ENCODE results near the gene CCDC7.
"Not testable (repeated sequence)": the region's sequence is repeated elsewhere in the genome, so short reads cannot be mapped to it uniquely, and the experiment has no call there.

Gene CCDC7

DNA sequence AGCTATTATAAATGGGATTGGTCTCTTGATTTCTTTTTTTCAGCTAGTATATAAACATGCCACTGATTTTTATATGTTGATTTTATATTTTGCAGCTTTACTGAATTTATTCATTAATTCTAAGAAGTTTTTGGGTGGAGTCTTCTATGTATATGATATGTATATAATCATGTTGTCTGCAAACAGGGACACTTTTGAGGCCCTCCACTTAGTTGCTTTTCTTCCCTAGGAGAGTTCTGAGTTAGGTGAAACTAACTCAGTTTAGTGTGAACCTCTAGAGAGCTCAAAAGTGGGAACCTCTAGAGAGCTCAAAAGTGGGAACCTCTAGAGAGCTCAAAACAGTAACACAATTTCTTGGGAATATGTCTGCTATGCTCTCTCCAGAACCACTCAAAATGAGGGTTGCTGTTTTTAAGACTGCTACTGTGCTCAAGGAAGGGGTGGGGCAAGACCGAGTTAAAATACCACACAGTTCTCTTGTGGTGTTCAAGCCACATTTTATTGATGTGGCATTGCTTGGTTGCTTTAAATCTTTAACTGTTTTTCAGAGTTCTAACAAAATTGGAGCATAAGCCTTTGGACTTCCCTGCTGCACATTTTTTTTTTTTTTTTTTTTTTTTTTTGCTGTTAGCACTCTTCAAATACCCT, 13.2 kb downstream of the CCDC7 start:
- no peak for DNase-seq

DNA sequence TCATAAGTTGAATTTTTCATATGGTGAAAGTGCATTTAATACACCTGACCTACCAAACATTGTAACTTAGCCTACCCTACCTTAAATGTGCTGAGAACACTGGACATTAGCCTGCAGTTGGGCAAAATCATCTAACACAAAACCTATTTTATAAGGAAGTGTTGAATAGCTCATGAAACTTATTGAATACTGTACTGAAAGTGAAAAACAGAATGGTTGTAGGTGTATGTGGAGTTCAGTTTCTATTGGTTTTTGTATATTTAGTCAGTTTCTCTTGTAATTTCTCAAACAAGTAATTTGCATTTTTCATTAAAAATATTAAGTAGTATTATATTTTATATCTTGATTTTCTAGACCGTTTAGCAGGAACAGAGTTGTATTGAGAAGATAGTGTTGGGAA, 15.3 kb downstream of the CCDC7 start:
- no peak for DNase-seq

DNA sequence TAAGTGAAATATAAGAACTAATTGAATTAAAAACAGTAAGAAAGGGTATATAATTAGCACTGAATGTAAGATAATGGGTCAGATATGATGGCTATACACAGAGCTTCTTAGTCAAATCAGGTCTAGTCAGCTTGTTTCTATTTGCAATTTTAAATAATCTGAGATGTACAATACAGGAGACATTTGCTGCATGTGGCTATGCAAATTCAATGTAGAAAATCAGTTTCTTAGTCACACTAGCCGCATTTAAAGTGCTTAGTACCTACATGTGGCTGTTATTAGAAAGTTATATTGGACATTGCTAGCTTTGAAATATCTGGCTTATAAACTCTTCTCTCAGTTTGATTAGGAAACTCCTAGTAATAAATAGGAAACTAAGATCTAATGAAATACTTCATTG, 25.3 kb downstream of the CCDC7 start:
- DNase-seq, result no peak

DNA sequence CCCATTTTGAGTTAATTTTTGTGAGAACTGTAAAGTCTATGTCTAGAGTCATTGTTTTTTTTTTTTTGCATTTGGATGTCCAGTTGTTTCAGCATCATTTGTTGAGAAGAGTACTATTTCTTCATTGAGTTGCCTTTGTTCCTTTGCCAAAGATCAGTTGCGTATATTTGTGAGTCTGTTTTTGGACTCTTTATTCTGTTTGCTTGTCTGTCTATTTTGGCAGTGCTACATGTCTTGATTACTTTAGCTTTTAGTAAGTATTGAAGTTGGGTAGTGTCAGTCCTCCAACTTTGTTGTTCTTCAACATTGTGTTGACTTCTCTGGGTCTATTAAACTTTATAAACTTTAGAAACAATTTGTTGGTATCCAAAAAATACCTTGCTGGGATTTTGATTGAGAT, 31.6 kb downstream of the CCDC7 start:
- DNase-seq, result no peak

DNA sequence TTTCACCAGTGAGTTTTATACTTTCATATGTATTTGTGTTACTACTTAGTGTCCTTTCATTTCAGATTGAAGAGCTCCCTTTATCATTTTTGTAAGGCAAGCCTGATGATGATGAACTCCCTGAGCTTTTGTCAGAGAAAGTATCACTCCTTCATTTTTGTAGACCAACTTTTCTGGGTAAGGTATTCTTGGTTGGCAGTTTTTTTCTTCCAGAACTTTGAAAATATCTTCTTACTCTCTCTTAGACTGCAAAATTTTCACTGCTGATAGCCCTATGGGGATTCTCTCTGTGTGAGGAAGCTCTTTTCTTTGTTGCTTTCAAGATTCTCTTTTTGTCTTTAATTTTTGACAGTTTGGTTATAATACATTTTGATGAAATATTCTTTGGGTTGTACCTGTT, 35.7 kb downstream of the CCDC7 start:
- no peak for DNase-seq

DNA sequence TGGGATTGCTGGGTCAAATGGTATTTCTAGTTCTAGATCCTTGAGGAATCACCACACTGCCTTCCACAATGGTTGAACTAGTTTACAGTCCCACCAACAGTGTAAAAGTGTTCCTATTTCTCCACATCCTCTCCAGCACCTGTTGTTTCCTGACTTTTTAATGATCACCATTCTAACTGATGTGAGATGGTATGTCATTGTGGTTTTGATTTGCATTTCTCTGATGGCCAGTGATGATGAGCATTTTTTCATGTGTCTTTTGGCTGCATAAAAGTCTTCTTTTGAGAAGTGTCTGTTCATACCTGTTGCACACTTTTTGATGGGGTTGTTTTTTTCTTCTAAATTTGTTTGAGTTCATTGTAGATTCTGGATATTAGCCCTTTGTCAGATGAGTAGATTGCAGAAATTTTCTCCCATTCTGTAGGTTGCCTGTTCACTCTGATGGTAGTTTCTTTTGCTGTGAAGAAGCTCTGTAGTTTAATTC, 37.1 kb downstream of the CCDC7 start:
- not testable (repeated sequence) for DNase-seq

DNA sequence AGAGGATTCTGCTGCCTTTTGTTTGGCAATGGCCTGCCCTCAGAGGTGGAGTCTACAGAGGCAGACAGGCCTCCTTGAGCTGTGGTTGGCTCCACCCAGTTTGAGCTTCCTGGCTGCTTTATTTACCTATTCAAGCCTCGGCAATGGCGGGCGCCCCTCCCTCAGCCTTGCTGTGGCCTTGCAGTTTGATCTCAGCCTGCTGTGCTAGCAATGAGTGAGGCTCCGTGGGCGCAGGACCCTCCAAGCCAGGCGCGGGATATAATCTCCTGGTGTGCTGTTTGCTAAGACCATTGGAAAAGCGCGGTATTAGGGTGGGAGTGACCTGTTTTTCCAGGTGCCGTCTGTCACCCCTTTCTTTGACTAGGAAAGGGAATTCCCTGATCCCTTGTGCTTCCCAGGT, 42.1 kb downstream of the CCDC7 start:
- DNase-seq, result not testable (repeated sequence)

DNA sequence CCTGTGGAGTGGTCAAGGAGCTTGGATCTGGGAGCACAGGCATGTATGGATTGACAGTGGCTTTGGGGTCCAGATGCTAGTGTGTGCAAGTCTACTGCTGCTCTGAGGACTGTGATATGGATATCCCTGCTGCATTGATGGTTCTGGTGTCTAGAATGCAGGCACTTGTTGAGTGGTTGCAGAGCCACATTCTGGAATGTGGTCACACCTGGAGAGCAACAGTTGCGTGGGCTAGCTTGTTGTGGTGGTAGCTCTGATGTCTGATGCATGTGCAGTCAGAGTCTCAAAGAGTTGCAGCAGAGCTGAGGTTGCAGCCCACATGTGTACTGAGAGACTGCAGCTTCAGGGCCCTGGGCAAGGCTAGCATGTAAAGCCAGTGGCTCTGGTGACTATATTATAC, 43.2 kb downstream of the CCDC7 start:
- DNase-seq, result no peak

DNA sequence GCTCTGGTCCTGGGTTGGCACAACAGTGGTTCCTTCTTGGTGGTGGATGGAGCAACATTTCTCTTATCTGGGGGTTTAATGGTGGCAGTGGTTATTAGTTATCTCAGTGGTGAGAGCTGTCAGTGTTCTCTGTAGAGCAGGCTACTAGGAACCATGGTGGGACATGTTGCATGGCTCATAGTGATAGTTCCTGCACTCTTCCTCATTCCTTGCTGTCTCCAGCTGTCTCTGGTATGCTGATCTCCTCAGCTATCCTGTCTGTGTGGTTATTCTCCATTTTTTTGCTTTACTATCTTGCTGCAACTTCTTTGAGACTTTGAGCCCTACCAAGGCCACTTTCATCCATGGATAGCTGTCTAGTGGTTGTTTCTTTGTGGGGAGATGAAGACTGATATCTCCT, 44.0 kb downstream of the CCDC7 start:
- no peak for DNase-seq

DNA sequence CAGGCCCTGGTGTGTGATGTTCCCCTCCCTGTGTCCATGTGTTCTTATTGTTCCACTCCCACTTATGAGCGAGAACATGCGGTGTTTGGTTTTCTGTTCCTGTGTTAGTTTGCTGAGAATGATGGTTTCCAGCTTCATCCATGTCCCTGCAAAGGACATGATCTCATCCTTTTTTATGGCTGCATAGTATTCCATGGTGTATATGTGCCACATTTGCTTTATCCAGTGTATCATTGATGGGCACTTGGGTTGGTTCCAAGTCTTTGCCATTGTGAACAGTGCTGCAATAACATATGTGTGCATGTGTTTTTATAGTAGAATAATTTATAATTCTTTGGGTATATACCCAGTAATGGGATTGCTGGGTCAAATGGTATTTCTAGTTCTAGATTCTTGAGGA, 48.6 kb downstream of the CCDC7 start:
- not testable (repeated sequence) for DNase-seq

DNA sequence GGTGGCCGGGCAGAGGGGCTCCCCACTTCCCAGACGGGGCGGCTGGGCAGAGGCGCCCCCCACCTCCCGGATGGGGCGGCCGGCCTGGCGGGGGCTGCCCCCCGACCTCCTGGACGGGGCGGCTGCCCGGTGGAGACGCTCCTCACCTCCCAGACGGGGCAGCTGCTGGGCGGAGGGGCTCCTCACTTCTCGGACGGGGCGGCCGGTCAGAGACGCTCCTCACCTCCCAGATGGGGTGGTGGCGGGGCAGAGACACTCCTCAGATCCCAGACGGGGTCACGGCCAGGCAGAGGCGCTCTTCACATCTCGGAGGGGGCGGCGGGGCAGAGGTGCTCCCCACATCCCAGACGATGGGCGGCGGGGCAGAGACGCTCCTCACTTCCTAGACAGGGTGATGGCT, 54.2 kb downstream of the CCDC7 start:
- DNase-seq, result not testable (repeated sequence)

DNA sequence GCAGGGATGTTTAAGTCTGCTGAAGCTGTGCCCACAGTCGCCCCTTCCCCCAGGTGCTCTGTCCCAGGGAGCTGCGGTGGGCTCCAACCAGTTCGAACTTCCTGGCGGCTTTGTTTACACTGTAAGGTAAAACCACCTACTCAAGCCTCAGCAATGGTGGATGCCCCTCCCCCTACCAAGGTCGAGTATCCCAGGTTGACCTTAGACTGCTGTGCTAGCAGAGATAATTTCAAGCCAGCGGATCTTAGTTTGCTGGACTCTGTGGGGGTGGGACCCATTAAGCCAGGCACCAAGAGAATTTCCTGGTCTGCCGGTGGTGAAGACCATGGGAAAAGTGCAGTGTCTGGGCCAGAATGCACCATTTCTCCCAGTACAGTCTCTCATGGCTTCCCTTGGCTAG, 56.0 kb downstream of the CCDC7 start:
- DNase-seq, result peak; percentile 15

DNA sequence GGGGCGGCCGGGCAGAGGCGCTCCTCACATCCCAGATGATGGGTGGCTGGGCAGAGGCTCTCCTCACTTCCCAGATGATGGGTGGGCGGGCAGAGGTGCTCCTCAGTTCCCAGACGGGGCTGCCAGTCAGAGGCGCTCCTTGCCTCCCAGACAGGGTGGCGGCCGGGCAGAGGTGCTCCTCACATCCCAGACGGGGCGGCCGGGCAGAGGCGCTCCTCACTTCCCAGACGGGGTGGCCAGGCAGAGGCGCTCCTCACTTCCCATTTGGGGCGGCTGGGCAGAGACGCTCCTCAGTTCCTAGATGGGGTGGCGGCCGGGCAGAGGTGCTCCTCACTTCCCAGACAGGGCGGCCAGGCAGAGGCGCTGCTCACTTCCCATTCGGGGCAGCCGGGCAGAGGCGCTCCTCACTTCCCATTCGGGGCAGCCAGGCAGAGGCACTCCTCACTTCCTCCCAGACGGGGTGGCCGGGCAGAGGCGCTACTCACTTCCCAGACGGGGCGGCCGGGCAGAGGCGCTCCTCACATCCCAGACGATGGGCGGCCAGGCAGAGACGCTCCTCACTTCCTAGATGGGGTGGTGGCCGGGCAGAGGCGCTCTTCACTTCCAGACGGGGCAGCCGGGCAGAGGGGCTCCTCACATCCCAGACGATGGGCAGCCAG, 60.0 kb downstream of the CCDC7 start:
- not testable (repeated sequence) for DNase-seq

DNA sequence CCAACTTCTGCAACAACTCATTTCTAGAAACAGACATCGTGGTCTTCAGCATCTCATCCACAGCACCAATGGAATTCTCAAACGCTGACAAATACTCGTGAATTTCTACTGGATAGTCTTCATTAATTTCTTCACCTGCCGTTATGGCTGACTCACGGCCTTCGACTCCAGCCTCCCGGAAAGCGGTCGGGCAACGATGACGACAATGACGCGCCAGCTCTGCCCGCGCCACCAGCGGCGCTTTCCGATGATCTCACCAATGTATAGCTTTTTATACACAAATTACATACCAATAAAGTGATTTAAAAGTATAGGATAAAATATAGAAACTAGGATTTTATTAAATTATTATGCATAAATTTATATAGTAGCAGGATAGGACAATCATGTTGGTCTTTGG, 65.7 kb downstream of the CCDC7 start:
- no peak for DNase-seq

DNA sequence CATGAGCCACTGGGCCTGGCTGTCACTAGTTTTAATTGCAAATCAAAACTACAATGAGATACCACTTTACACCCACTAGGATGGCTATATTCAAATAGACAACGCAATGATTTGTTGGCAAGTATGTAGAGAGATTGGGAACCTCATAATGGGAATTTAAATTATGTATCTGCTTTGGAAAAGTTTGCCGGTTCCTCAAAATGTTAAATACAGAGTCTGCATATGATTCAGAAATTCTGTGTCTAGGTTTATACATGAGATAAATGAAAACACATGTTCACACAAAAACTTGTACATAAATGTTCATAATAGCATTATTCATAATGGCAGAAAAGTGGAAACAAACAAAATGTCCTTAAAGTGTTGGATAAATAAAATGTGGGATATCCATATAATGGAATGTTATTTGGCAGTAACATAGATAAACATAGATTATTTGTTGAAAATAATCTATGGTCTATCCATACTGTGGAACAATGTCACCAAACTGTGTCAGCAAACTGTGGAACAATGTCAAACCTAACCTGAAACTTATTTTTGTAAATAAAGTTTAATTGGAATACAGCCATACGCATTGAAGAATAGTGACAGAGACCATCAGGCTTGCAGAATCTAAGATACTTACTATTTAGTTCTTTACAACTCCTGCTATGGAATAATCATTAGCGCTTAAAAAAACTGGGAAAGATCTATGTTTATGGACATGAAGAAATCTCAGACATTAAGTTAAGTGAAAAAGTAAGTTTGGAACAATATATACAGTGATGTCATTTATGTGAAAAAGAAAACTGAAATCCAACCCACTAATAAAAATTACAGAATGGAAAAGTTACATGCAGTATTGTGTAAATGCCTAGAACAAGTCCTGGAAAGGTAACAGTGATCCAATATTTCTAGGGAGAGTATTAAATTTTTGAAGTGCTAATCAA, 70.9 kb downstream of the CCDC7 start:
- DNase-seq, result no peak

DNA sequence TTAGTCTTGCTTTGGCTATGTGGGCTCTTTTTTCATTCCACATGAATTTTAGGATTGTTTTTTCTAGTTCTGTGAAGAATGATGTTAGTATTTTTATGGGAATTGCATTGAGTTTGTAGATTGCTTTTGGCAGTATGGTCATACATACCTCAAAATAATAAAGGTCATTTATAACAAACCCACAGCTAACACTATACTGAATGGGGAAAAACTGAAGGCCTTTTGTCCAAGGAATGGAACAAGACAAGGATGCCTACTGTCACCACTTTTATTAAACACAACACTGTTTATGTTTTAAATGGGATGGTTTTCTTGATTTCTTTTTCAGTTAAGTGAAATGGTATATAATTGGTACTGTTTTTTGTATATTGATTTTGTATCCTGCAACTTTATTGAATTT, 84.3 kb downstream of the CCDC7 start:
- DNase-seq, result no peak

DNA sequence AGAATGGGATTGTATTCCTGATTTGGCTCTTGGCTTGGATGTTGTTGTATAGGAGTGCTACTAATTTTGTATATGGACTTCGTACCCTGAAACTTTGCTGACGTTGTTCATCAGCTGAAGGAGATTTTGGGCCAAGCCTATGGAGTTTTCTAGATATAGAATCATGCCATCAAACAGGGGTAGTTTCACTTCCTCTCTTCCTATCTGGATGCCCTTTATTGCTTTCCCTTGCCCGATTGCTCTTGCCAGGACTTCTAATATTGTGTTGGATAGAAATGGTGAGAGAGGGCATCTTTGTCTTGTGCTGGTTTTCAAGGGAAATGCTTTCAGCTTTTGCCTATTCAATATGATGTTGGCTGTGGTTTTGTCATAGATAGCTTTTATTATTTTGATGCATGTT, 92.3 kb downstream of the CCDC7 start:
- no peak for DNase-seq

DNA sequence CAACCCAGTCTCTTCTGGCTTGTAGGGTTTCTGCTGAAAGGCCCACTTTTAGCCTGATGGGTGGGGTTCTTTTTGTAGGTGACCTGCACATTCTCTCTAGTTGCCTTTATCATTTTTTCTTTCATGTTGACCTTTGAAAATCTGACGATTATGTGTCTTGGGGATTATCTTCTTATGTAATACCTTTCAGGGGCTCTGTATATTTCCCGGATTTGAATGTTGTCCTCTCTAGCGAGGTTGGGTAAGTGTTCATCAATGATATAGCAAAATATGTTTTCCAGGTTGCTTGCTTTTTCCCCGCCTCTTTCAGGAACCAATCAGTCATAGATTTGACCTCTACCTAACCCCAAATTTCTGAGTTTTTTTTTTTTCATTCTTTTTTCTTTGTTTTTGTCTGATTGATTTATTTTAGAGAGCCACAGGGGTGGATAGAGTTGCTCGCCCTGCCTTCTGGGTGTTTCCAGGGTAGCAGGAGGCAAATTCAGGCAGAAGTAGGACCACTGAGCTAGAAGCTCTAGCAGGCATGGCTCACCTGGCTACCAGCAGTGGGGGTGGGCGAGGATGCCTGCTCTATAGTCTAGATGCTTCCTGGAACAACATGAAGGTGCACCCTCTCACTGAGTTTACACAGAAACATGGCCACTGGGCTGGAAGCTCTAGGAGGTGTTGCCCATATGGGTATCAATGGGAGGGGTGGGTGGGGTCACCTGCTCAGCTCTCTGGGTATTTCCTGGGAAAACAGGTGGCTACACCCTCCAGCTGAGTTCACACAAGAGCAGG, 94.9 kb downstream of the CCDC7 start:
- no peak for DNase-seq

DNA sequence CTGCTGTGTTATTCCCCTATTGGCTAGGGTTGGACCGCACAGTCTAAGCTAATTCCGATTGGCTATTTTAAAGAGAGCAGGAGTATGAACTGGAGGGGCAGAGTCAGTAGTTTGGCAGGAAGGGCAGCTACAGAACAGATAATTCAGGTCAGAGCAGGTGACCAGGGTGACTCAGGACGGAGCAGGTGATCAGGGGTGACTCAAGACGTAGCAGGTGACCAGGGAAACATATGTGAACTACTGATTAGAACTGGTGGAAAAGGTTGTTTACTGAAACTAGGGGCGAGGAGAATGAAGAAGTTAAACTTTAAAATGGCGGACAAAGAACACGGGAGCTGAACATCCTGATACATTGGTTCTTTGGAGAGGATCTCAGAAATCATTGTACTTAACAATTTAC, 102.3 kb downstream of the CCDC7 start:
- DNase-seq, result no peak

DNA sequence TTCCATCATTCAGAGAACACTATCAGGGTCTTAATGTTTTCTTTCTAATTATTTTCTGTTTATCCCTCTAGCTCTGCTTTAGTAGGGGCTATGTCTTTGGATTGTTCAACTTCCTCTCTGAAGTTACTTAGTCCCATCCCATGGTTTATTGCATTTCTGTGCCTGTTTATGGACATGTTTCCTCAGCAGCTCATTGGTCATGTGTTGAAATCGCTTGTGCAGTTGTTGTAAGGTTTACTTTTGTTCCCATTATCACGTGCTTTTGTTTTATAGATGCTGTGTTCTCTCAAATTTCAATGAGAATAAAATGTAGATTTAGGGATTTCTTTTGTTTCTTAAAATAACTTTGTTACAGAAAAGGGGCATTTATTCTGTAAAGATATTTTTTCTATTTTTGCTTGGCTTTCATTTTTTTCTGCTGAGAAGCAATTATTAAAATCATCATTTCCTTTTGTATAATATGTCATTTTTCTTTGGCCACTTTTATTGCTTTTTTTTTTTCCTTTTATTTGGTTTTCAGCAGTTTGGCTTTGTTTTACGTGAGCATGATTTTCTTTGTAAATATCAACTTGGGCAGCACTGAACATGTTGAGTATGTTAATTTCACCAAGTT, 110.9 kb downstream of the CCDC7 start:
- DNase-seq, result no peak

DNA sequence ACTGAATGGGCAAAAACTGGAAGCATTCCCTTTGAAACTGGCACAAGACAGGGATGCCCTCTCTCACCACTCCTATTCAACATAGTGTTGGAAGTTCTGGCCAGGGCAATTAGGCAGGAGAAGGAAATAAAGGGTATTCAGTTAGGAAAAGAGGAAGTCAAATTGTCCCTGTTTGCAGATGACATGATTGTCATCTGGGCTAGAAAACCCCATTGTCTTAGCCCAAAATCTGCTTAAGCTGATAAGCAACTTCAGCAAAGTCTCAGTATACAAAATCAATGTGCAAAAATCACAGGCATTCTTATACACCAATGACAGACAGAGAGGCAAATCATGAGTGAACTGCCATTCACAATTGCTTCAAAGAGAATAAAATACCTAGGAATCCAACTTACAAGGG, 116.8 kb downstream of the CCDC7 start:
- not testable (repeated sequence) for DNase-seq

DNA sequence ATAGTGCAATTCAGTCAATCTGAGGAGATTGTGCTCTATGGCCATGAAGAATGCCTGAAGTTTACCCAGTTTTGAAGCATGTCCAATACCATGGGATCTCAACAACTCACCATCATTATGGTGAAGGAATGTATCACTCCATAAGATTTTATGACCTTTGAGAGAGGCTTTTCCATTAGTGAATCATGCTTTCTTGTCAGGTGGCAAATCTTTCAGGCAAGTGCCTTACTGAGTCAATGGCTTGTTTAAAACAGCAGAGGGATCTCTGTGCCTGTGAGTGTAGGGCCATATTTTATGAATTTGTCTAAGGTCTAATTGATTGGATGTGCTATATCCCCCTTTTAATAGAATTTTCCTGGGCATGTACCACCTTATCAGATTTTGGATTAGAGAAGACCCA, 131.5 kb downstream of the CCDC7 start:
- no peak for DNase-seq

DNA sequence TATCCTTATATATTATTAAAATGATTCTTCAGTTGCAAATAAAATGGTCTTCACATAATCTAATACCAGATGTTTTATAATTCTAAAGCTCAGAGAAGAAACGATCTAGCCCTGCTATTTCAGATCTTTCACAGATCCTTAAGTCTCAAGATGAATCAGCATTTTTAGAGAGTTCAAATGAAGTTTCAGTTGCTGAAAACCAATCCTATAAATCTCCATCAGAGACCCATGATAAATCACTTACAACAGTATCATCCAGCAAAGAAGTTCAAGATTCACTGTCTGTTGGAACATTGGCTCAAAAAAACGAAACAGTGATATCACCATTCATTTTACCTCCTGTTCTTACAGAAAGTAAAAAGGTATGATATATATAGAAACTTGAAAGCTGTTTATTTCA, 137.0 kb downstream of the CCDC7 start:
- no peak for DNase-seq
